KOPT-K1 (cell line): ENCODE results near the gene LDLRAD3.

Experiments
- H3K27ac ChIP-seq: fragments of 200-600 bp; sonication (generic); 2 replicates; pipeline ENCODE4 v1.5.1; 2016; ENCODE audit warnings: antibody characterized with exemption, mild to moderate bottlenecking, low read depth, low read length; ENCODE audit not compliant: poor library complexity, severe bottlenecking
- H3K36me3 ChIP-seq: fragments of 200-600 bp; sonication (generic); 2 replicates; pipeline ENCODE4 v1.5.1; 2017; ENCODE audit warnings: antibody characterized with exemption, mild to moderate bottlenecking, low read length, moderate library complexity; ENCODE audit not compliant: insufficient read depth
- H3K9me3 ChIP-seq: fragments of 200-600 bp; sonication (generic); 2 replicates; pipeline ENCODE4 v1.5.1; 2017; ENCODE audit warnings: antibody characterized with exemption, low read length, mild to moderate bottlenecking; ENCODE audit not compliant: insufficient read depth, poor library complexity, severe bottlenecking

The LDLRAD3 gene

GRCh38 chr11:35986947-35987346 lies 43.1 kb downstream of the LDLRAD3 start:
- H3K9me3 ChIP-seq: no peaks in the 10 kb centered on the region
- H3K36me3 ChIP-seq: no peaks in the 10 kb centered on the region
- H3K27ac ChIP-seq: no peak overlapping the region

GRCh38 chr11:35990170-35990569 lies 46.3 kb downstream of the LDLRAD3 start:
- no peak overlapping the region for H3K27ac ChIP-seq
- no peaks in the 10 kb centered on the region for H3K9me3 ChIP-seq
- no peaks in the 10 kb centered on the region for H3K36me3 ChIP-seq

- Histone ChIP-seq H3K36me3 (no peaks in the 10 kb centered on the region), H3K27ac (no peak overlapping the region), H3K9me3 (no peaks in the 10 kb centered on the region)
Observed at GRCh38 chr11:35990816-35991215, 47.0 kb downstream of the LDLRAD3 start.

GRCh38 chr11:35992548-35992947 lies 48.7 kb downstream of the LDLRAD3 start:
- Histone ChIP-seq H3K27ac (no peak overlapping the region), H3K9me3 (no peaks in the 10 kb centered on the region), H3K36me3 (no peaks in the 10 kb centered on the region)

GRCh38 chr11:35994421-35994820 lies 50.6 kb downstream of the LDLRAD3 start:
- no peaks in the 10 kb centered on the region for H3K36me3 ChIP-seq
- H3K27ac ChIP-seq: no peak overlapping the region
- H3K9me3 ChIP-seq: no peaks in the 10 kb centered on the region

GRCh38 chr11:35995681-35996271 lies 51.9 kb downstream of the LDLRAD3 start:
- Histone ChIP-seq H3K27ac (no peak overlapping the region), H3K36me3 (no peaks in the 10 kb centered on the region), H3K9me3 (no peaks in the 10 kb centered on the region)

- Histone ChIP-seq H3K36me3 (no peaks in the 10 kb centered on the region), H3K9me3 (no peaks in the 10 kb centered on the region), H3K27ac (no peak overlapping the region)
Observed at GRCh38 chr11:35997902-35998520, 54.1 kb downstream of the LDLRAD3 start.

GRCh38 chr11:35998634-35999033 lies 54.8 kb downstream of the LDLRAD3 start:
- H3K36me3 ChIP-seq: no peaks in the 10 kb centered on the region
- no peak overlapping the region for H3K27ac ChIP-seq
- no peaks in the 10 kb centered on the region for H3K9me3 ChIP-seq

GRCh38 chr11:36000616-36001190 lies 56.8 kb downstream of the LDLRAD3 start:
- H3K27ac ChIP-seq: no peak overlapping the region
- H3K36me3 ChIP-seq: no peaks in the 10 kb centered on the region
- H3K9me3 ChIP-seq: peaks cover 9% of the 10 kb centered on the region

- Histone ChIP-seq H3K9me3 (peaks cover 9% of the 10 kb centered on the region), H3K27ac (no peak overlapping the region), H3K36me3 (no peaks in the 10 kb centered on the region)
Observed at GRCh38 chr11:36002196-36002595, 58.3 kb downstream of the LDLRAD3 start.

GRCh38 chr11:36002796-36003195 lies 58.9 kb downstream of the LDLRAD3 start:
- H3K36me3 ChIP-seq: no peaks in the 10 kb centered on the region
- peaks cover 9% of the 10 kb centered on the region for H3K9me3 ChIP-seq
- no peak overlapping the region for H3K27ac ChIP-seq

- Histone ChIP-seq H3K27ac (no peak overlapping the region), H3K9me3 (peaks cover 9% of the 10 kb centered on the region), H3K36me3 (no peaks in the 10 kb centered on the region)
Observed at GRCh38 chr11:36006556-36006955, 62.7 kb downstream of the LDLRAD3 start.

GRCh38 chr11:36007127-36007655 lies 63.3 kb downstream of the LDLRAD3 start:
- no peaks in the 10 kb centered on the region for H3K36me3 ChIP-seq
- H3K27ac ChIP-seq: no peak overlapping the region
- peaks cover 9% of the 10 kb centered on the region for H3K9me3 ChIP-seq

GRCh38 chr11:36008584-36008983 lies 64.7 kb downstream of the LDLRAD3 start:
- Histone ChIP-seq H3K9me3 (peaks cover 9% of the 10 kb centered on the region), H3K36me3 (no peaks in the 10 kb centered on the region), H3K27ac (no peak overlapping the region)

GRCh38 chr11:36009473-36009872 lies 65.6 kb downstream of the LDLRAD3 start:
- H3K9me3 ChIP-seq: peaks cover 5% of the 10 kb centered on the region
- no peak overlapping the region for H3K27ac ChIP-seq

More at GRCh38 chr11:36009473-36009872, 65.6 kb downstream of the LDLRAD3 start:
- no peaks in the 10 kb centered on the region for H3K36me3 ChIP-seq
